Putamen (tissue), 1 donor: ENCODE measurements around the gene AIFM1.
A peak's percentile ranks its signal among the peaks of the same experiment; 100 is the strongest.

Source experiments
- DNase-seq: peaks from one replicate; pipeline ENCODE4 v3.0.0-alpha.2; 2016; ENCODE audit warnings: low spot score

AIFM1 gene

DNA sequence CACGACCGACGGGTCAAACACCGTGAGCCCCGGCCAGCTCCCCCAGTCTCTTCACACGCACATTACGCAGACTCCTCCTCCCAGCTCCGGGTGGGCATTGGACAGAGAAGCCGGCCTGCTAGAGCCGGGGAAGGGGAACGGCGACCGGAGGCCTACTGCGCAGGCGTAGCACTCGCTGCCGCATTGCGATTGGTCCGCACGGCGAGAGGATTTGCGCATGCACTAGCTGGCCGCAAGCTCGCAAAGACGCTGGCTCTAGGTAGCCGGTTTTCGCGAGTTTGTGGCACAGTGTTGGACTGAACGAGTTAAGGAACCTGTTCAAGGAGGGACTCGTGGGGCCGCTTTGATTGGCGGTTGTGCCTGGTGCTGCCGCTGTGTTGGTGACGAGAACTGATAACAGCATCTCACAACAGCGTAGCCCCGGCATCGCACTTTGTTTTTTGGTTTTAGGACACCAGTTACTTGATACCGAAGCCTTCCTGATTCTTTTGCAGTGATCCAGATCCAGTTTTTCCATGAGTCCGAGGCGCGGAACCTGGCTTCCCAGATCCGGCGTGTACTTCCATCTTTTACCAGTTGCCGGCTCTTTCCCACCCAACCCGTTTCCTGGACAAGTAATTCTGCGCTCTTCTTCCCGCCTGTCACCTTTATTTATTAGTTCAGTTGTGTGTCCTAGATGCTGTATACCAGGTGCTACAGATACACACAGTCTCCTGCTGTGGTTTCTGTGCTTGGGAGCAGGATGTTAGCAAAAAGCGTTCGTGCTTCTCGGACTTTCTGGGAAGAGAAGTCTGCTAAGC lies at the start of gene AIFM1:
TSS of gene AIFM1 (minus strand) at position 139 of the 800 bp plus-strand sequence. CDS start 185 bp downstream, outside the sequence.
- peak; percentile 87 for DNase-seq

DNA sequence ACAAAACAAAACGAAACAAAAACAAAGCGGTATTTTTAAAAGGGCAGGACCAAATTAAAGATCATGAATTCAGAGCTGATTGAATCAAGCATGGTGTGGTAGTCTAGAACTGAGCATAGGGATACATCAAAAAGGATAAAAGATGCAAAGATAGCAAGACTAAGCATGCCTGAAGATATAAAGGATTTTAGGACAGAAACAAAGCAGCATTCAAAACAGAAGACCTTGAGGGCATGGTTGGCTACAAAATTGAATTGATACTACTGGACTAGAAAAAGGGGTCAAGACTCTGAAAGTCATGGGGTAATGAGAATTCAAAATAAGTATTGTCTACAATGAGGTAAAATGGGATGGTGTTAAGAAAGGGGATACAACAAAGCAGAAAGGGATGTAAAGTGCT lies 47.7 kb upstream of the AIFM1 start:
- no peak for DNase-seq

DNA sequence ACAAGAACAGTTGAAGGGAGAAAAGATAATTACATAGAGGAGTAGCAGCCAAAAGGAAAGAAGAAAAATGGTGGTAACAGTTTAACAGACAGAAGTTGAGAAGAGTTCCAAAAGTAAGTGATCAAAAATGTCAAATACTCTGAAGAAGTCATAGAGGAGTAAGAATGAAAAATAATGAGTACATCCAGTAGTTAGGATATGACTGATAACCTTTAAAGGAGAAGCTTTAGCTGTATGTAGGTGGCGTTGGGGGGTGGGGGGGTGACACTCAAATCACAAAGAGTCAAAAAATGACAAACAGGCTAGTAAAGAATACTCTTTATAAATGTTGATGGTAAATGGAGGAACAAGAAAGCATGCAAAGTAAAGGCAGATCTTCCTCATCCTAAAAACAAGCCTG lies 46.7 kb upstream of the AIFM1 start:
- DNase-seq, result no peak

- no peak for DNase-seq
These were observed 46.0 kb upstream of the AIFM1 start for GRCh38 chrX:130211415-130212186.

DNA sequence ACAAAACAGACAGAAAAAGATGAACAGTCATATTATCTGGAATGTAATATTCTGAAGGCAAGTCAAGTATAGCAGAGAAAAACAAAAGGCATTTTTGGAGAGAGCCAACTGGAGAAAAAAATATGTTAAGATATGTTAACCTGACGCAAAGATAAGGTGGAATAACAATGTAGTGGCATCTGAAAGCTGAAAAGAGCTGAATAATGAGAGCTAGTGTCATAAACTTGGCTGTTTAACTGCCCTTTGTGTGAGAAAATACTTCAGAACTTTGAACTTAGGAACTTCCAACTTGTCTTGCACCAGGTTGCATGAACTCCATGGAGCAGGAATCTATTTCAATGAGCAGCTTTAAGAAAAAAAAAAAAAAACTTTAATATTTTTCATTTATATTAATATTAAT lies 39.0 kb upstream of the AIFM1 start:
- no peak for DNase-seq

GRCh38 chrX:130197464-130197863 lies 31.8 kb upstream of the AIFM1 start:
- no peak for DNase-seq

GRCh38 chrX:130196466-130196865 lies 30.8 kb upstream of the AIFM1 start:
- DNase-seq, result no peak

DNA sequence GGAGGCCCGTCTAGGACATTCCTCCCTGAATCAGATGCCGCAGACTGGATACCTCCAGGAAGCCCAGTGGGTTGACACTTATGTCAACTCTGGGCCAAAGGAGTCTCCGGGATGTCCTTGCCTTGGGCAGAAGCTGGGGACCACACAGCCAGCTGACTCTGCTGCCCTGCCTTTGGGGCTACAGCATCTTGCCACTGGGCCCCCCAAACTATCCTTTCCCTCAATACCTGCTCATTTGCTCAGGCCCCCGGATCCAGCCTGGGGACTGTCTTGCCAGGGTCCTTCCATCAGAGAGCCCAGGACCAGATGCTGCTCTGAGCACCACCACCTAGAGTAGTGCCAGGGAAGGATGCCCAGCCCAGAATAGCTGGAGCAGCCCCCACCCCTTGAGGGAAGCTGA lies 25.2 kb upstream of the AIFM1 start:
- no peak for DNase-seq

- DNase-seq, result no peak
These were observed 21.0 kb upstream of the AIFM1 start for GRCh38 chrX:130186651-130187050.

- no peak for DNase-seq
These were observed 19.2 kb upstream of the AIFM1 start for GRCh38 chrX:130184857-130185256.

DNA sequence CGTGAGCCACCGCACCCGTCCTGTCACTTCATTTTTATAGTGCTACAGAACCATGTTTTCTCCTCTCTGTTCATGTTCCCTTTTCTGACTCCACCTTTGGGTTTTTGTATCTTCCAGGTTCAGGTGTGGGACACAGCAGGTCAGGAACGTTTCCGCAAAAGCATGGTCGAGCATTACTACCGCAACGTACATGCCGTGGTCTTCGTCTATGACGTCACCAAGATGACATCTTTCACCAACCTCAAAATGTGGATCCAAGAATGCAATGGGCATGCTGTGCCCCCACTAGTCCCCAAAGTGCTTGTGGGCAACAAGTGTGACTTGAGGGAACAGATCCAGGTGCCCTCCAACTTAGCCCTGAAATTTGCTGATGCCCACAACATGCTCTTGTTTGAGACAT lies 18.5 kb upstream of the AIFM1 start:
- DNase-seq, result no peak

DNA sequence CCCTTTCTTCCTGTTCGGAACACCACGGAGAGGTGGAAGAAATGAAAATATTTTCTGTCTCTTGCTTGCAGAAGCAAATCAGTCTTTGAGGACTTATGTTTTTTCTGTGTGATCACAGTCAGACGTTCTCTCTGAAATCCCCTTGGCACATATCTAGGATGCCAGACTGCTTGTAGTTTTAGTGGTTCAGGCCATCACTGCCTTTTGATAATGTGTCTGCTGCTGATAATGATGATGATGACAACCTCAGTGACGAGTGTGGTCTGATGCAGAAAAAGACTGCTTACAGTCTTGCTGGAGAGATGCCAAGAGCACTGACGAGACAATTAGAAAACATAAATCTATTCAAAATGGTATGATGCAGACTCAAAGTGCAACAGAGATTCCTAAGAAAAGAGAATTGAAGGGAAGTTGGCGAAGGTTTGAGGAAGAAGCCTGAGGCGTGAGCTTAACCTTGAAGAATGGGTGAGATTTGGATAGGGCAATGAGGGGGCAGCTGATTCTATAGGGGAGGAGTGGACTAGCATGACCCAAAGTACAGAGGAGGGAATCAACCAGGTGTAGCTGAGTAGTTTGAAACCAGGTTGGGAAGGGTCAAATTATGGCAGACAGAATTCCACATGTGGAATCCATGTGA lies 14.1 kb upstream of the AIFM1 start:
- DNase-seq, result no peak

DNA sequence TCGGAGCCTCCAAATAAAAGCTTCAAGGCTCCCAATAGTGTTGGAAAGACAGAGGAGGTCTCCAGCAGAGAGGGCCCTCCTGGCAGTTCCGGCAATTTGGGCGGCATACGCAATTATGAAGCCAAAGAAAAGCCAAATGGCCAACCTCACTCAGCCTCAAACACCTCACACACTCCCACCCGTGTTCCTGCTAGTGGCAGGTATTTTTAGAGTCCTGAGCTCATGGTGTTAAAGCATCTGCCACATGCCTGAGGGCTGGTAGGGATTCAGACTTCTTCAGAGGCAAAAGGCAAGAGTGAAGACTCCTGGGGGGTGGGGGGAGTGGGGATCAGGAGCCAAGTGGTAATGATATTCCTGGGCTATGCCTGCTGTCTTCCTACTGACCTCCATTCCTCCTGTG lies 13.5 kb upstream of the AIFM1 start:
- no peak for DNase-seq

- no peak for DNase-seq
These were observed 11.3 kb upstream of the AIFM1 start for GRCh38 chrX:130176942-130177341.

GRCh38 chrX:130176354-130176776 lies 10.7 kb upstream of the AIFM1 start:
- no peak for DNase-seq

DNA sequence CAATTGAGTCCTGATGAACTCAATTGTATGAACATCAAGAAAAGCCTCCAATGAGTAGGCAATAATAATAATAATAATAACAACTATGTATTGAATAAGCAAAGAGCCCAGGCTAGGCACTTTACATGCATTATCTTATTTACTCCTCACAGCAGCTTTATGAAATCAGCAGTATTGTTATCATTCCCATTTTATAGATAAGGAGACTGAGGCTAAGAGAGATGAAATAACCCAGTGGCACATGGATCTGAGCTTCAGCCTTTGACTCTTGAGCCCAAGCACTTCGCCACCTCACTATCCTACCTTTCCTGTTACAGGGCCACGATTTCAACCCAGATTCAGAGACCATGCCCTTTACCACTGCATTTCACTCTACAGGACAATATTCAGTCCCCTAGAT lies 9.3 kb upstream of the AIFM1 start:
- DNase-seq, result no peak

GRCh38 chrX:130174045-130174704 lies 8.5 kb upstream of the AIFM1 start:
- DNase-seq, result no peak

- DNase-seq, result no peak
These were observed 7.7 kb upstream of the AIFM1 start for GRCh38 chrX:130173190-130173895.

GRCh38 chrX:130172127-130172845 lies 6.6 kb upstream of the AIFM1 start:
- no peak for DNase-seq

DNA sequence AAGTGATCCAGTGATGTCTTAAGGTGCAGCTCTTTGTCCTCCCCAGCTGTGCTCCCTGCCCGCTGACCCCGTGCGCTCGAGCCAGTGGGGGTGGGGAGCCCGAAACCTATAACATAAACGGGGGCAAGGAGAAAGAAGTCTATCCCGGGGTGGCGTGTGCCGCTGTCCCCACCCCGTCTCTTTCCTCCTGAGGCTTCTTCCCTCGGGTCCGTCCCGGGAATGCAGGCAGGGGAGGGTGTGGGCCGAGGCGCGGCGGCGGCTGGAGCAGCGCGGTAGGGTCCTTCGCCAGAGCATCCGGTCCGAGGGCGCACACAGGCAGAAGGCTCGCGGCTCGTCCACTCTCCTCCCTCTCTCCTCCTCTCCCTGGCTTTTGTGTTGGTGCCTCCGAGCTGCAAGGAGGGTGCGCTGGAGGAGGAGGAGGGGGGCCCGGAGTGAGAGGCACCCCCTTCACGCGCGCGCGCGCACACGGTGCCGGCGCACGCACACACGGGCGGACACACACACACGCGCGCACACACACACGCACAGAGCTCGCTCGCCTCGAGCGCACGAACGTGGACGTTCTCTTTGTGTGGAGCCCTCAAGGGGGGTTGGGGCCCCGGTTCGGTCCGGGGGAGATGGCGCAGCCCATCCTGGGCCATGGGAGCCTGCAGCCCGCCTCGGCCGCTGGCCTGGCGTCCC lies 5.9 kb upstream of the AIFM1 start, which contains the start of gene RAB33A:
TSS of gene RAB33A (plus strand) at position 517 of the 681 bp plus-strand sequence. CDS start at position 618, 101 bp downstream.
- peak; percentile 87 for DNase-seq
